Subcutaneous abdominal adipose tissue (tissue), 5 donors: ENCODE results near the gene HEG1.
"Not testable (repeated sequence)": the region's sequence is repeated elsewhere in the genome, so short reads cannot be mapped to it uniquely, and the experiment has no call there.

Experiments used
- H3K27ac ChIP-seq: one replicate; pipeline ENCODE4 v1.7.0; 2013; ENCODE audit warnings: low read depth, mild to moderate bottlenecking, inconsistent platforms, low read length, moderate library complexity
- H3K27me3 ChIP-seq, 5 donors: one replicate each; pipeline ENCODE4 v1.7.0; 2013; ENCODE audit warnings: low read length in 5 of 5, inconsistent platforms in 1 of 5; ENCODE audit not compliant: control insufficient read depth in 5 of 5, insufficient read depth in 4 of 5
- H3K36me3 ChIP-seq, 5 donors: one replicate each; pipeline ENCODE4 v1.7.0; 2013; ENCODE audit warnings: low read length in 5 of 5; ENCODE audit not compliant: control insufficient read depth in 5 of 5, insufficient read depth in 5 of 5
- H3K4me1 ChIP-seq, 5 donors: one replicate each; pipeline ENCODE4 v1.7.0; 2013; ENCODE audit warnings: low read length in 5 of 5, mild to moderate bottlenecking in 3 of 5, moderate library complexity in 1 of 5; ENCODE audit not compliant: control insufficient read depth in 5 of 5, insufficient read depth in 5 of 5
- H3K4me3 ChIP-seq, 5 donors: one replicate each; pipeline ENCODE4 v1.7.0; 2013; ENCODE audit warnings: low read length in 5 of 5, low read depth in 1 of 5
- H3K9ac ChIP-seq, 5 donors: one replicate each; pipeline ENCODE4 v1.7.0; 2013; ENCODE audit warnings: low read length in 5 of 5, mild to moderate bottlenecking in 4 of 5, moderate library complexity in 3 of 5
- H3K9me3 ChIP-seq, 5 donors: one replicate each; pipeline ENCODE4 v1.7.0; 2013; ENCODE audit warnings: low read length in 5 of 5; ENCODE audit not compliant: control insufficient read depth in 5 of 5
- donor health status: healthy.
- donor health status: healthy.
- donor health status: healthy.
- donor health status: healthy.
- donor health status: healthy.

Gene HEG1

DNA sequence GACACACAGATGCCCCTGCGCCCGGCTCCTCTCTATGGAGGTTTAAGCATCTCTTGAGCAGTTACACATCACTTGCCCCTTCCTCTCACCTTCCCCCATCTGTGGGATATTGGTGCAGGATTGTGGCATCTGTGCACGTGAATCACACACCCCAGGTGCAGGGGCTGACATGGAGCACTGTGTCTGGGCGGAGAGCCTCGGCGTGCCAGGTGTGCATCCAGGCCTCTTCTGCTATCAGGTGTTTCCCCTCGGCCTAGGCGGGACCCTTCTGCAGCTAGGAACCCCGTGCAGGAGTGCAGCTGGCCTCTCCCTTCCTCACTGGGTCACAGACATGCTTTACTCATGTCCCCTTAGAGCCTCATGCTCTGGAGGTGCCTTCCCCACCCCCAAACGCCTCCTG lies 87.8 kb downstream of the HEG1 start:
- H3K36me3 ChIP-seq, result peaks cover 0 to 57% (median 43%) of the 10 kb centered on the region in 5 donors
- no peak overlapping the region for H3K4me3 ChIP-seq
- H3K4me1 ChIP-seq, result peaks cover 0 to 48% (median 29%) of the 10 kb centered on the region in 5 donors
- no peak overlapping the region for H3K27ac ChIP-seq
- H3K27me3 ChIP-seq, result no peaks in the 10 kb centered on the region
- no peak overlapping the region for H3K9ac ChIP-seq
- H3K9me3 ChIP-seq, result no peaks in the 10 kb centered on the region

- Histone ChIP-seq H3K27me3 (no peaks in the 10 kb centered on the region), H3K4me3 (no peak overlapping the region), H3K27ac (peak overlapping the region; percentile 17), H3K36me3 (peaks cover 0 to 46% (median 36%) of the 10 kb centered on the region in 5 donors), H3K9me3 (no peaks in the 10 kb centered on the region), H3K4me1 (peaks cover 0 to 55% (median 35%) of the 10 kb centered on the region in 5 donors), H3K9ac (no peak overlapping the region)
These were observed 89.0 kb downstream of the HEG1 start for GRCh38 chr3:124966521-124967445.

- Histone ChIP-seq H3K4me3 (no peak overlapping the region), H3K27me3 (no peaks in the 10 kb centered on the region), H3K4me1 (peaks cover 0 to 55% (median 35%) of the 10 kb centered on the region in 5 donors), H3K36me3 (peaks cover 0 to 34% (median 26%) of the 10 kb centered on the region in 5 donors), H3K9me3 (no peaks in the 10 kb centered on the region), H3K9ac (no peak overlapping the region), H3K27ac (no peak overlapping the region)
These were observed 90.4 kb downstream of the HEG1 start for GRCh38 chr3:124965413-124965812.

DNA sequence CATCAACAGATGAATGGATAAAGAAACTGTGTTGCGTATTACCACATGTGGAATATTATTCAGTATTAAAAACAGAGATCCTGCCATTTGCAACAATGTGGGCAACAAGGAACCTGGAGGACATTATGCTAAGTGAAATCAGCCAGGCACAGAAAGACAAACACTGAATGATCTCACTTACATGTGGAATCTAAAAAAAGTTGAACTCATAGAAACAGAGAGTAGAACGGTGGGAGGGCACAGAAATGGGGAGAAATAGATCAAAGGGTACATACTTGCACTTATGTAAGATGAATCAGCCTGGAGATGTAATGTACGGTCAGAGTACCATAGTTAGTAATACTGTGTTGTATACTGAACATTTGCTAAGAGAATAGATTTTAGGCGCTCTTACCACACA lies 91.4 kb downstream of the HEG1 start:
- H3K9me3 ChIP-seq, result no peaks in the 10 kb centered on the region
- no peak overlapping the region for H3K27ac ChIP-seq
- no peak overlapping the region for H3K9ac ChIP-seq
- peaks cover 0 to 24% (median 15%) of the 10 kb centered on the region in 5 donors for H3K36me3 ChIP-seq
- peaks cover 0 to 49% (median 35%) of the 10 kb centered on the region in 5 donors for H3K4me1 ChIP-seq
- no peak overlapping the region for H3K4me3 ChIP-seq
- no peaks in the 10 kb centered on the region for H3K27me3 ChIP-seq

DNA sequence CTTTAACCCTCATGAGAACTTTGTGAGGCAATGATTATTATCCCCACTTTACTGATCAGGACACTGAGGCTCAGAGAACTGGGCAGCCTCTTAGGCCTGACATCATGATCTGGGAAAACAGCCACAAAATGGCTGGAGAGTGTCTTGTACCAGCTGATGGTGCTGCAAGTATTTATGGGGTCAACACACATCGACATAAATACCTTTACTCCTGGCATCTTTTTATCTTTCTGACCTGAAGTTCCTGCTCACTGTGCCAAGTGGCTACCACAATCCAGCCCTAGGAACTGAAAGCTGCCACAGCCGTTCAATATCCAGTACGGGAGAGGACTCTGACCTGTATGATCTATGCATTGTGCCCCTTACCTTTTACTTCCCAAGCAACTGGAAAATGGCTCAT lies 92.0 kb downstream of the HEG1 start:
- Histone ChIP-seq H3K4me1 (peaks cover 0 to 45% (median 32%) of the 10 kb centered on the region in 5 donors), H3K27ac (no peak overlapping the region), H3K9ac (no peak overlapping the region), H3K9me3 (no peaks in the 10 kb centered on the region), H3K27me3 (no peaks in the 10 kb centered on the region), H3K36me3 (peaks cover 0 to 19% (median 12%) of the 10 kb centered on the region in 5 donors), H3K4me3 (no peak overlapping the region)

- H3K4me1 ChIP-seq, result peaks cover 0 to 33% (median 20%) of the 10 kb centered on the region in 5 donors
- no peaks in the 10 kb centered on the region for H3K9me3 ChIP-seq
- no peaks in the 10 kb centered on the region for H3K27me3 ChIP-seq
- no peak overlapping the region for H3K4me3 ChIP-seq
- H3K9ac ChIP-seq, result no peak overlapping the region
- H3K27ac ChIP-seq, result no peak overlapping the region
- H3K36me3 ChIP-seq, result peaks cover 0 to 7% (median 0%) of the 10 kb centered on the region in 5 donors
These were observed 93.3 kb downstream of the HEG1 start for GRCh38 chr3:124962403-124962940.

DNA sequence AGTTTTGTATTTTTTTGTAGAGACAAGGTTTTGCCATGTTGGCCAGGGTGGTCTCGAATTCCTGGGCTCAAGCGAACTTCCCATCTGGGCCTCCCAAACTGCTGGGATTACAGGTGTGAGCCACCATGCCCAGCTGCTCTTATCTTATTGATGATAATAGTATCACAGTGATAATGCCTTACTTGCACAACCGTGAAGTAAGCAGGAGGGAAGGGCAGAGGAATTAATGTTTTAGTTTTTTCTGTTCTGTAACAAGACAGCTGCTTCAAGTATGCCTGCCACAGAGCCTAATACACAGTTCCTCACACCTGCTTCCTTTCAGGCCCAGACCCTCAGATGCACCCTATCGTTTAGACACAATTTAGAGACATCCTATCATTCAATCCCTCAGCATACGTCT lies 95.1 kb downstream of the HEG1 start:
- no peaks in the 10 kb centered on the region for H3K36me3 ChIP-seq
- H3K27ac ChIP-seq, result no peak overlapping the region
- no peaks in the 10 kb centered on the region for H3K9me3 ChIP-seq
- no peak overlapping the region for H3K4me3 ChIP-seq
- no peaks in the 10 kb centered on the region for H3K27me3 ChIP-seq
- peaks cover 0 to 30% (median 20%) of the 10 kb centered on the region in 5 donors for H3K4me1 ChIP-seq
- H3K9ac ChIP-seq, result no peak overlapping the region

DNA sequence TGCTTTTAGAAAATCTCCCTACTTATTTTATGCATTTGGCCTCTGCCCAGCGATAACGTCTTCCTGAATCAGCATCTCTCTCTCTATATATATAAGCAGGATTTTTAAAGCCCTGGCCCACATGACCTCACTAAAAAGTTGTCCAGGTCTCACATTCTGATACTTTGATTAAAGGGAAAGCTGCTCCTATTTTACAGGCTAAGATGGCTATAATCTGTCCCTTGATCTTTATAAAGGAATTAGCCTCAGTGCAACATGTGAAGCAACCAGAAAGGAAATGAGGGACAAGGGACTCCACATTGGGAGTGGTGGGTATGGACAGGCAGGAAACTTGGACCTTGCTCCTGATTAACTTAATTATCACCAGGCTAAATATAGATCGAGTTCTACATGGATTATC lies 95.7 kb downstream of the HEG1 start:
- Histone ChIP-seq H3K4me1 (peaks cover 0 to 27% (median 20%) of the 10 kb centered on the region in 5 donors), H3K9me3 (no peaks in the 10 kb centered on the region), H3K27ac (no peak overlapping the region), H3K27me3 (no peaks in the 10 kb centered on the region), H3K9ac (no peak overlapping the region), H3K36me3 (no peaks in the 10 kb centered on the region), H3K4me3 (no peak overlapping the region)

DNA sequence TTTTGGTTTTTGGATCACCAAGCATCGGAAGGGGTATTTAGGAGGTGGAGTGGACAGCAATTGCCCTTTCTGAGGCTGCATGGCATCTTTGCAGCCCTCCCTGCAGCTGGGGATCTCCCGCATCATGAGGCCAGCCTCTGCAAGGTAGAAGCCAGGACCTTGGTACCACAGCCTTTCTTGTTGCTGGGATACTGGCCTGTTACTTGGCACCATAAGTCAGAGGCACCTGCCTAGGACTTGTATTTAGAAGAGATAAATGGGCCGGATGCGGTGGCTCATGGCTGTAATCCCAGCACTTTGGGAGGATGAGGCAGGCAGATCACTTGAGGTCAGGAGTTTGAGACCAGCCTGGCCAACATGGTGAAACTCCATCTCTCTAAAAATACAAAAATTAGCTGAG lies 97.8 kb downstream of the HEG1 start:
- H3K27me3 ChIP-seq, H3K36me3 ChIP-seq, H3K9me3 ChIP-seq, H3K9ac ChIP-seq, H3K4me1 ChIP-seq, H3K27ac ChIP-seq, H3K4me3 ChIP-seq: not testable (repeated sequence)

- H3K27ac ChIP-seq, result no peak overlapping the region
- no peaks in the 10 kb centered on the region for H3K27me3 ChIP-seq
- H3K9me3 ChIP-seq, result no peaks in the 10 kb centered on the region
- no peak overlapping the region for H3K4me3 ChIP-seq
- no peaks in the 10 kb centered on the region for H3K36me3 ChIP-seq
- H3K9ac ChIP-seq, result no peak overlapping the region
- H3K4me1 ChIP-seq, result no peaks in the 10 kb centered on the region
These were observed 103.4 kb downstream of the HEG1 start for GRCh38 chr3:124952282-124952855.
